ENCODE data around the gene SDC3.

SDC3 gene

GRCh38 chr1:30878559-30878958, 30.0 kb downstream of the SDC3 start:
- WGBS = 87% methylated on average over 13 of the region's 13 CpGs
- Histone ChIP-seq H3K36me3 (ENCODE audit: insufficient read depth, low read length) (peaks cover 10% of the 10 kb centered on the region), H3K9ac (ENCODE audit: low read depth, low read length) (no peak overlapping the region), H3K4me3 (ENCODE audit: low read length) (no peak overlapping the region), H3K27ac (ENCODE audit: low read depth, low read length) (no peak overlapping the region), H3K27me3 (ENCODE audit: insufficient read depth, low read length) (no peaks in the 10 kb centered on the region), H3K4me1 (ENCODE audit: insufficient read depth, low read length) (peaks cover 21% of the 10 kb centered on the region; the same call in 1 of the 2 replicates), H3K9me3 (ENCODE audit: insufficient read depth, low read depth, low read length) (peaks cover under 1% of the 10 kb centered on the region; the same call in 1 of the 2 replicates)

GRCh38 chr1:30878016-30878415, 30.5 kb downstream of the SDC3 start:
- Histone ChIP-seq H3K4me1 (ENCODE audit: insufficient read depth, low read length) (peaks cover 21% of the 10 kb centered on the region; the same call in 1 of the 2 replicates), H3K9ac (ENCODE audit: low read depth, low read length) (no peak overlapping the region), H3K36me3 (ENCODE audit: insufficient read depth, low read length) (peaks cover 15% of the 10 kb centered on the region), H3K9me3 (ENCODE audit: insufficient read depth, low read depth, low read length) (peaks cover 6% of the 10 kb centered on the region), H3K27ac (ENCODE audit: low read depth, low read length) (no peak overlapping the region), H3K27me3 (ENCODE audit: insufficient read depth, low read length) (no peaks in the 10 kb centered on the region), H3K4me3 (ENCODE audit: low read length) (no peak overlapping the region)
- whole genome bisulfite sequencing = 86% methylated on average over 9 of the region's 9 CpGs

GRCh38 chr1:30877205-30877912, 31.2 kb downstream of the SDC3 start:
- Histone ChIP-seq H3K9me3 (ENCODE audit: insufficient read depth, low read depth, low read length) (peaks cover 12% of the 10 kb centered on the region), H3K27me3 (ENCODE audit: insufficient read depth, low read length) (no peaks in the 10 kb centered on the region), H3K9ac (ENCODE audit: low read depth, low read length) (no peak overlapping the region), H3K4me1 (ENCODE audit: insufficient read depth, low read length) (peaks cover 21% of the 10 kb centered on the region; the same call in 1 of the 2 replicates), H3K4me3 (ENCODE audit: low read length) (no peak overlapping the region), H3K27ac (ENCODE audit: low read depth, low read length) (no peak overlapping the region), H3K36me3 (ENCODE audit: insufficient read depth, low read length) (peaks cover 22% of the 10 kb centered on the region)
- WGBS = 59% methylated on average over 10 of the region's 10 CpGs

GRCh38 chr1:30876451-30877204, 31.9 kb downstream of the SDC3 start:
- WGBS = 92% methylated on average over 25 of the region's 25 CpGs
- Histone ChIP-seq H3K4me3 (ENCODE audit: low read length) (no peak overlapping the region), H3K9me3 (ENCODE audit: insufficient read depth, low read depth, low read length) (peaks cover 18% of the 10 kb centered on the region), H3K27me3 (ENCODE audit: insufficient read depth, low read length) (no peaks in the 10 kb centered on the region), H3K36me3 (ENCODE audit: insufficient read depth, low read length) (peaks cover 28% of the 10 kb centered on the region), H3K9ac (ENCODE audit: low read depth, low read length) (no peak overlapping the region), H3K27ac (ENCODE audit: low read depth, low read length) (no peak overlapping the region), H3K4me1 (ENCODE audit: insufficient read depth, low read length) (peaks cover 21% of the 10 kb centered on the region; the same call in 1 of the 2 replicates)

GRCh38 chr1:30875916-30876315, 32.6 kb downstream of the SDC3 start:
- Histone ChIP-seq H3K9ac (ENCODE audit: low read depth, low read length) (no peak overlapping the region), H3K9me3 (ENCODE audit: insufficient read depth, low read depth, low read length) (peaks cover 18% of the 10 kb centered on the region), H3K4me1 (ENCODE audit: insufficient read depth, low read length) (peaks cover 20% of the 10 kb centered on the region; the same call in 1 of the 2 replicates), H3K27me3 (ENCODE audit: insufficient read depth, low read length) (no peaks in the 10 kb centered on the region), H3K36me3 (ENCODE audit: insufficient read depth, low read length) (peaks cover 28% of the 10 kb centered on the region), H3K27ac (ENCODE audit: low read depth, low read length) (no peak overlapping the region), H3K4me3 (ENCODE audit: low read length) (no peak overlapping the region)
- 89% methylated on average over 11 of the region's 11 CpGs for WGBS

GRCh38 chr1:30875197-30875596, 33.4 kb downstream of the SDC3 start:
- WGBS = 93% methylated on average over 6 of the region's 6 CpGs

GRCh38 chr1:30874176-30874575, 34.4 kb downstream of the SDC3 start:
- H3K4me1 ChIP-seq (ENCODE audit: insufficient read depth, low read length) = peaks cover 8% of the 10 kb centered on the region; the same call in 1 of the 2 replicates
- no peaks in the 10 kb centered on the region for H3K27me3 ChIP-seq (ENCODE audit: insufficient read depth, low read length)
- H3K9me3 ChIP-seq (ENCODE audit: insufficient read depth, low read depth, low read length) = peaks cover 18% of the 10 kb centered on the region
- no peak overlapping the region for H3K27ac ChIP-seq (ENCODE audit: low read depth, low read length)
- no peak overlapping the region for H3K4me3 ChIP-seq (ENCODE audit: low read length)
- H3K9ac ChIP-seq (ENCODE audit: low read depth, low read length) = no peak overlapping the region
- WGBS = 93% methylated on average over 11 of the region's 11 CpGs
- H3K36me3 ChIP-seq (ENCODE audit: insufficient read depth, low read length) = peaks cover 28% of the 10 kb centered on the region

More at GRCh38 chr1:30875197-30875596, 33.4 kb downstream of the SDC3 start:
- no peak overlapping the region for H3K9ac ChIP-seq (ENCODE audit: low read depth, low read length)
- H3K27me3 ChIP-seq (ENCODE audit: insufficient read depth, low read length) = no peaks in the 10 kb centered on the region
- peaks cover 14% of the 10 kb centered on the region; the same call in 1 of the 2 replicates for H3K4me1 ChIP-seq (ENCODE audit: insufficient read depth, low read length)
- peaks cover 28% of the 10 kb centered on the region for H3K36me3 ChIP-seq (ENCODE audit: insufficient read depth, low read length)
- no peak overlapping the region for H3K27ac ChIP-seq (ENCODE audit: low read depth, low read length)
- H3K9me3 ChIP-seq (ENCODE audit: insufficient read depth, low read depth, low read length) = peaks cover 18% of the 10 kb centered on the region
- H3K4me3 ChIP-seq (ENCODE audit: low read length) = no peak overlapping the region

- Histone ChIP-seq H3K27me3 (ENCODE audit: insufficient read depth, low read length) (no peaks in the 10 kb centered on the region), H3K4me3 (ENCODE audit: low read length) (no peak overlapping the region), H3K27ac (ENCODE audit: low read depth, low read length) (no peak overlapping the region), H3K4me1 (ENCODE audit: insufficient read depth, low read length) (peaks cover 8% of the 10 kb centered on the region; the same call in 1 of the 2 replicates), H3K9ac (ENCODE audit: low read depth, low read length) (no peak overlapping the region), H3K9me3 (ENCODE audit: insufficient read depth, low read depth, low read length) (peaks cover 18% of the 10 kb centered on the region), H3K36me3 (ENCODE audit: insufficient read depth, low read length) (peaks cover 28% of the 10 kb centered on the region)
- 91% methylated on average over 4 of the region's 4 CpGs for WGBS
Measured at GRCh38 chr1:30872948-30873263, 35.7 kb downstream of the SDC3 start.

- Histone ChIP-seq H3K9me3 (ENCODE audit: insufficient read depth, low read depth, low read length) (peaks cover 18% of the 10 kb centered on the region), H3K9ac (ENCODE audit: low read depth, low read length) (no peak overlapping the region), H3K4me1 (ENCODE audit: insufficient read depth, low read length) (peaks cover 2% of the 10 kb centered on the region; the same call in 1 of the 2 replicates), H3K4me3 (ENCODE audit: low read length) (no peak overlapping the region), H3K27ac (ENCODE audit: low read depth, low read length) (no peak overlapping the region), H3K27me3 (ENCODE audit: insufficient read depth, low read length) (no peaks in the 10 kb centered on the region), H3K36me3 (ENCODE audit: insufficient read depth, low read length) (peaks cover 28% of the 10 kb centered on the region)
- WGBS = 85% methylated on average over 9 of the region's 9 CpGs
Measured at GRCh38 chr1:30872033-30872947, 36.3 kb downstream of the SDC3 start.

- Histone ChIP-seq H3K9ac (ENCODE audit: low read depth, low read length) (no peak overlapping the region), H3K9me3 (ENCODE audit: insufficient read depth, low read depth, low read length) (peaks cover 18% of the 10 kb centered on the region), H3K4me3 (ENCODE audit: low read length) (no peak overlapping the region), H3K36me3 (ENCODE audit: insufficient read depth, low read length) (peaks cover 28% of the 10 kb centered on the region), H3K27ac (ENCODE audit: low read depth, low read length) (0 out of 2 replicates have a peak overlapping the region, but pooled peaks have one; percentile 35), H3K27me3 (ENCODE audit: insufficient read depth, low read length) (no peaks in the 10 kb centered on the region), H3K4me1 (ENCODE audit: insufficient read depth, low read length) (no peaks in the 10 kb centered on the region)
- WGBS = 73% methylated on average over 5 of the region's 6 CpGs
Measured at GRCh38 chr1:30871276-30871871, 37.2 kb downstream of the SDC3 start.

Measured in HUES64 (cell line).